IPS-15b (cell line): Measurements from ENCODE around the gene CNOT2.

ENCODE experiments used
- H3K27me3 ChIP-seq: one replicate; pipeline ENCODE4 v1.6.1; 2013; ENCODE audit warnings: low read length; ENCODE audit not compliant: control insufficient read depth, insufficient read depth
- H3K36me3 ChIP-seq: one replicate; pipeline ENCODE4 v1.6.1; 2013; ENCODE audit warnings: low read length; ENCODE audit not compliant: control insufficient read depth, insufficient read depth
- H3K4me1 ChIP-seq: one replicate; pipeline ENCODE4 v1.6.1; 2013; ENCODE audit warnings: mild to moderate bottlenecking, low read length; ENCODE audit not compliant: control insufficient read depth, insufficient read depth
- H3K4me3 ChIP-seq: one replicate; pipeline ENCODE4 v1.5.1; 2013; ENCODE audit warnings: low read depth, low read length
- H3K9ac ChIP-seq: one replicate; pipeline ENCODE4 v1.6.1; 2013; ENCODE audit warnings: low read depth, mild to moderate bottlenecking, low read length
- H3K9me3 ChIP-seq: one replicate; pipeline ENCODE4 v1.6.1; 2013; ENCODE audit warnings: mild to moderate bottlenecking, low read length; ENCODE audit not compliant: control insufficient read depth, insufficient read depth

CNOT2 gene

GRCh38 chr12:70403826-70404225, 160.6 kb downstream of the CNOT2 start:
- H3K27me3 ChIP-seq = no peaks in the 10 kb centered on the region

More at GRCh38 chr12:70403826-70404225, 160.6 kb downstream of the CNOT2 start:
- Histone ChIP-seq H3K4me3 (no peak overlapping the region), H3K9me3 (no peaks in the 10 kb centered on the region), H3K4me1 (no peaks in the 10 kb centered on the region), H3K36me3 (peaks cover 3% of the 10 kb centered on the region), H3K9ac (no peak overlapping the region)
